Measurements from ENCODE around the gene SMS. TPM values are rescaled to one million over a fixed set of nuclear protein-coding genes. Genes with fewer than 3 reads are reported as not detected.

Gene SMS
- total RNA-seq, 1 donor from 2014 or later, result 172 TPM

GRCh38 chrX:21959362-21960051 lies 19.0 kb downstream of the SMS start:
- no peaks in the 10 kb centered on the region for H3K27me3 Mint-ChIP-seq (ENCODE audit: low read depth)
- no peak for DNase-seq (ENCODE audit: low spot score in 2 of 2, unreplicated experiment in 2 of 2)
- peaks cover 5% of the 10 kb centered on the region for H3K9me3 Mint-ChIP-seq
- H3K36me3 Mint-ChIP-seq, result peaks cover 11% of the 10 kb centered on the region
- no peak overlapping the region for H3K4me3 Mint-ChIP-seq
- H3K27ac Mint-ChIP-seq, result peak overlapping the region; percentile 86
- peaks cover 64% of the 10 kb centered on the region for H3K4me1 Mint-ChIP-seq
- no peak for TF ChIP-seq CTCF (IDR thresholded peaks at IDR 0.05; ENCODE audit: unreplicated experiment)

GRCh38 chrX:21960569-21961541 lies 20.3 kb downstream of the SMS start:
- peaks cover 51% of the 10 kb centered on the region for H3K4me1 Mint-ChIP-seq
- H3K9me3 Mint-ChIP-seq, result peaks cover 5% of the 10 kb centered on the region
- H3K4me3 Mint-ChIP-seq, result no peak overlapping the region
- peak overlapping the region; percentile 85 for H3K27ac Mint-ChIP-seq
- H3K36me3 Mint-ChIP-seq, result peaks cover 11% of the 10 kb centered on the region
- no peak for TF ChIP-seq CTCF (IDR thresholded peaks at IDR 0.05; ENCODE audit: unreplicated experiment)
- H3K27me3 Mint-ChIP-seq (ENCODE audit: low read depth), result no peaks in the 10 kb centered on the region
- DNase-seq (ENCODE audit: low spot score in 2 of 2, unreplicated experiment in 2 of 2), result no peak

GRCh38 chrX:21962361-21962760 lies 21.9 kb downstream of the SMS start:
- Mint-ChIP-seq H3K27me3 (ENCODE audit: low read depth) (no peaks in the 10 kb centered on the region), H3K27ac (peak overlapping the region; percentile 75), H3K36me3 (peaks cover 10% of the 10 kb centered on the region), H3K4me3 (no peak overlapping the region), H3K4me1 (peaks cover 57% of the 10 kb centered on the region), H3K9me3 (peaks cover 5% of the 10 kb centered on the region)
- TF ChIP-seq CTCF (IDR thresholded peaks at IDR 0.05; ENCODE audit: unreplicated experiment), result no peak
- no peak for DNase-seq (ENCODE audit: low spot score in 2 of 2, unreplicated experiment in 2 of 2)

- Mint-ChIP-seq H3K27ac (peak overlapping the region; percentile 72), H3K4me1 (peaks cover 57% of the 10 kb centered on the region), H3K27me3 (ENCODE audit: low read depth) (no peaks in the 10 kb centered on the region), H3K36me3 (peaks cover 4% of the 10 kb centered on the region), H3K4me3 (no peak overlapping the region), H3K9me3 (no peaks in the 10 kb centered on the region)
- no peak for TF ChIP-seq CTCF (IDR thresholded peaks at IDR 0.05; ENCODE audit: unreplicated experiment)
- DNase-seq (ENCODE audit: low spot score in 2 of 2, unreplicated experiment in 2 of 2), result no peak
Measured at GRCh38 chrX:21963269-21963668, 22.8 kb downstream of the SMS start.

- TF ChIP-seq CTCF (IDR thresholded peaks at IDR 0.05; ENCODE audit: unreplicated experiment), result no peak
- Mint-ChIP-seq H3K27ac (peak overlapping the region; percentile 72), H3K27me3 (ENCODE audit: low read depth) (no peaks in the 10 kb centered on the region), H3K36me3 (peaks cover 4% of the 10 kb centered on the region), H3K4me3 (no peak overlapping the region), H3K4me1 (peaks cover 55% of the 10 kb centered on the region), H3K9me3 (no peaks in the 10 kb centered on the region)
- no peak for DNase-seq (ENCODE audit: low spot score in 2 of 2, unreplicated experiment in 2 of 2)
Measured at GRCh38 chrX:21963731-21964405, 23.4 kb downstream of the SMS start.

All from mesothelial cell of epicardium (in vitro differentiated cells).